ENCODE data around the gene ITPA.

Gene ITPA

GRCh38 chr20:3255728-3256127 is 46.4 kb downstream of the ITPA start:
- POLR2A ChIA-PET = no interaction called here
- no peak for TF ChIP-seq CTCF (IDR thresholded peaks at IDR 0.05; ENCODE audit: insufficient read depth, low read length, missing control alignments)
- CTCF ChIA-PET = no interaction called here
- no peak for DNase-seq (ENCODE audit: low read depth, low spot score)
- H3K4me3 ChIP-seq (ENCODE audit: low read depth, low read length) = no peak overlapping the region

GRCh38 chr20:3258429-3258828 is 49.1 kb downstream of the ITPA start:
- DNase-seq (ENCODE audit: low read depth, low spot score) = no peak
- ChIA-PET CTCF (no interaction called here), POLR2A (no interaction called here)
- no peak for TF ChIP-seq CTCF (IDR thresholded peaks at IDR 0.05; ENCODE audit: insufficient read depth, low read length, missing control alignments)
- H3K4me3 ChIP-seq (ENCODE audit: low read depth, low read length) = no peak overlapping the region

- no peak overlapping the region for H3K4me3 ChIP-seq (ENCODE audit: low read depth, low read length)
- TF ChIP-seq CTCF (IDR thresholded peaks at IDR 0.05; ENCODE audit: insufficient read depth, low read length, missing control alignments) = no peak
- POLR2A ChIA-PET = no interaction called here
- no peak for DNase-seq (ENCODE audit: low read depth, low spot score)
- CTCF ChIA-PET = interaction anchor here (0.6 to 2.6 kb wide), 4 partner anchors 10 to 43 kb away, joined by 3 to 10 read pairs (median 4); no protein-coding TSS in a partner anchor
Observed at GRCh38 chr20:3262566-3262965, 53.3 kb downstream of the ITPA start.

- no peak for TF ChIP-seq CTCF (IDR thresholded peaks at IDR 0.05; ENCODE audit: insufficient read depth, low read length, missing control alignments)
- H3K4me3 ChIP-seq (ENCODE audit: low read depth, low read length) = no peak overlapping the region
- no peak for DNase-seq (ENCODE audit: low read depth, low spot score)
- ChIA-PET POLR2A (no interaction called here), CTCF (interaction anchor here (1.8 kb wide), 1 partner anchor 217 kb away, joined by 4 read pairs; no protein-coding TSS in a partner anchor)
Observed at GRCh38 chr20:3270051-3270450, 60.8 kb downstream of the ITPA start.

- ChIA-PET CTCF (interaction anchor here (0.7 to 1.6 kb wide), 4 partner anchors 10 to 129 kb away, joined by 3 to 6 read pairs (median 4); no protein-coding TSS in a partner anchor), POLR2A (no interaction called here)
- no peak for TF ChIP-seq CTCF (IDR thresholded peaks at IDR 0.05; ENCODE audit: insufficient read depth, low read length, missing control alignments)
- H3K4me3 ChIP-seq (ENCODE audit: low read depth, low read length) = no peak overlapping the region
- no peak for DNase-seq (ENCODE audit: low read depth, low spot score)
Observed at GRCh38 chr20:3273371-3273770, 64.1 kb downstream of the ITPA start.
